DMS79 treated with DMSO at 0.1 percent for 48 hours (cell line): ENCODE data around the gene MYDGF.

Source experiments
- DNase-seq: peaks from one replicate; lab custom pipeline; 2025; lab: John Stamatoyannopoulos, UW

MYDGF gene

GRCh38 chr19:4640247-4641000 is 29.7 kb downstream of the MYDGF start:
- no peak for DNase-seq

GRCh38 chr19:4639531-4640246 is 30.5 kb downstream of the MYDGF start:
- DNase-seq, result no peak

GRCh38 chr19:4638828-4639530 is 31.2 kb downstream of the MYDGF start, which contains the start of gene TNFAIP8L1:
TNFAIP8L1 (plus strand) TSS chr19:4639516; CDS start chr19:4651870, 12,354 bp downstream.
- DNase-seq, result peak; percentile 87

GRCh38 chr19:4638317-4638716 is 31.8 kb downstream of the MYDGF start:
- DNase-seq, result no peak

GRCh38 chr19:4636761-4637160 is 33.4 kb downstream of the MYDGF start:
- DNase-seq, result no peak

GRCh38 chr19:4636151-4636717 is 33.9 kb downstream of the MYDGF start:
- DNase-seq, result peak; percentile 65

GRCh38 chr19:4635754-4636116 is 34.4 kb downstream of the MYDGF start:
- no peak for DNase-seq

- DNase-seq, result peak; percentile 3
Observed at GRCh38 chr19:4633140-4633967, 36.8 kb downstream of the MYDGF start.

- peak; percentile 58 for DNase-seq
Observed at GRCh38 chr19:4624733-4625362, 45.3 kb downstream of the MYDGF start.

GRCh38 chr19:4624301-4624700 is 45.8 kb downstream of the MYDGF start:
- peak; percentile 85 for DNase-seq

- no peak for DNase-seq
Observed at GRCh38 chr19:4622695-4623421, 47.3 kb downstream of the MYDGF start.

GRCh38 chr19:4620675-4621074 is 49.5 kb downstream of the MYDGF start:
- DNase-seq, result peak; percentile 24

- DNase-seq, result no peak
Observed at GRCh38 chr19:4619668-4620294, 50.4 kb downstream of the MYDGF start.

- DNase-seq, result no peak
Observed at GRCh38 chr19:4618019-4618418, 52.1 kb downstream of the MYDGF start.

GRCh38 chr19:4613254-4613751 is 56.8 kb downstream of the MYDGF start:
- DNase-seq, result no peak

GRCh38 chr19:4609878-4610511 is 60.1 kb downstream of the MYDGF start:
- peak; percentile 5 for DNase-seq
